DOHH2 (cell line): ENCODE results near the gene TNP1.

Experiments used
- H3F3A ChIP-seq: fragments of 200-600 bp; sonication (generic), shearing (Covaris generic); 2 replicates; pipeline ENCODE4 v1.6.0; 2016; ENCODE audit warnings: antibody characterized with exemption, mild to moderate bottlenecking; ENCODE audit not compliant: control insufficient read depth, insufficient read depth
- H3K27ac ChIP-seq: fragments of 200-600 bp; sonication (generic); 2 replicates; pipeline ENCODE4 v1.5.1; 2014; ENCODE audit warnings: low read depth, mild to moderate bottlenecking, low read length, moderate library complexity
- H3K27me3 ChIP-seq: fragments of 200-600 bp; sonication (generic); 2 replicates; pipeline ENCODE4 v1.6.1; 2014; ENCODE audit warnings: mild to moderate bottlenecking, low read length, mixed read lengths; ENCODE audit not compliant: control insufficient read depth
- H3K36me3 ChIP-seq: fragments of 200-600 bp; sonication (generic); 2 replicates; pipeline ENCODE4 v1.6.1; 2014; ENCODE audit warnings: mild to moderate bottlenecking, low read length, moderate library complexity, mixed read lengths; ENCODE audit not compliant: control insufficient read depth
- H3K4me1 ChIP-seq: fragments of 200-600 bp; sonication (generic); 2 replicates; pipeline ENCODE4 v1.6.1; 2014; ENCODE audit warnings: mild to moderate bottlenecking, low read length, mixed read lengths; ENCODE audit not compliant: control insufficient read depth
- H3K4me2 ChIP-seq: fragments of 200-600 bp; sonication (generic); 2 replicates; pipeline ENCODE4 v1.6.0; 2014; ENCODE audit warnings: mild to moderate bottlenecking, low read length, moderate library complexity
- H3K4me3 ChIP-seq: fragments of 200-600 bp; sonication (generic); 2 replicates; pipeline ENCODE4 v1.5.1; 2014; ENCODE audit warnings: mild to moderate bottlenecking, low read length, mixed read lengths
- H3K79me2 ChIP-seq: fragments of 200-600 bp; sonication (generic); 2 replicates; pipeline ENCODE4 v1.6.1; 2014; ENCODE audit warnings: mild to moderate bottlenecking, low read length, mixed read lengths; ENCODE audit not compliant: control insufficient read depth
- H3K9me2 ChIP-seq: fragments of 200-600 bp; sonication (generic); replicated peaks from 2 replicates; pipeline ENCODE4 v1.6.1; 2014; ENCODE audit warnings: mild to moderate bottlenecking, low read length, mixed read lengths; ENCODE audit not compliant: control insufficient read depth
- H3K9me3 ChIP-seq: fragments of 200-600 bp; sonication (generic); 2 replicates; pipeline ENCODE4 v1.6.1; 2014; ENCODE audit warnings: antibody characterized with exemption, low read length, mixed read lengths; ENCODE audit not compliant: control insufficient read depth, insufficient read depth
- H4K20me1 ChIP-seq: fragments of 200-600 bp; sonication (generic); 2 replicates; pipeline ENCODE4 v1.6.0; 2014; ENCODE audit warnings: low read depth, mild to moderate bottlenecking, antibody characterized with exemption, low read length, moderate library complexity; ENCODE audit not compliant: control insufficient read depth, insufficient read depth
- CTCF ChIP-seq: fragments of 200-600 bp; sonication (generic); IDR thresholded peaks from one replicate; pipeline ENCODE4 v1.5.1; 2014; ENCODE audit warnings: antibody characterized with exemption, mild to moderate bottlenecking, low read depth, low read length; ENCODE audit not compliant: poor library complexity, severe bottlenecking
- EZH2phosphoT487 ChIP-seq: fragments of 200-600 bp; sonication (generic); IDR thresholded peaks from 2 replicates; pipeline ENCODE4 v1.6.1; 2017; ENCODE audit warnings: borderline replicate concordance, mild to moderate bottlenecking, antibody characterized with exemption, low read length, moderate library complexity, mixed read lengths

The TNP1 gene

GRCh38 chr2:216866515-216867095 is 6.7 kb upstream of the TNP1 start:
- Histone ChIP-seq H4K20me1 (no peaks in the 10 kb centered on the region), H3K27ac (no peak overlapping the region), H3K4me3 (no peak overlapping the region), H3K36me3 (no peaks in the 10 kb centered on the region), H3K9me2 (no peaks in the 10 kb centered on the region), H3K4me1 (no peaks in the 10 kb centered on the region), H3F3A (no peaks in the 10 kb centered on the region), H3K9me3 (no peaks in the 10 kb centered on the region), H3K79me2 (no peaks in the 10 kb centered on the region), H3K27me3 (no peaks in the 10 kb centered on the region), H3K4me2 (no peak overlapping the region)
- TF ChIP-seq CTCF (no peak), EZH2phosphoT487 (no peak)

- Histone ChIP-seq H3K27ac (no peak overlapping the region), H4K20me1 (no peaks in the 10 kb centered on the region), H3K36me3 (no peaks in the 10 kb centered on the region), H3K9me3 (no peaks in the 10 kb centered on the region), H3K79me2 (no peaks in the 10 kb centered on the region), H3K4me1 (no peaks in the 10 kb centered on the region), H3K4me3 (no peak overlapping the region), H3K4me2 (no peak overlapping the region), H3K27me3 (no peaks in the 10 kb centered on the region), H3K9me2 (no peaks in the 10 kb centered on the region), H3F3A (no peaks in the 10 kb centered on the region)
- TF ChIP-seq EZH2phosphoT487 (no peak), CTCF (no peak)
Observed at GRCh38 chr2:216865658-216866057, 5.8 kb upstream of the TNP1 start.

GRCh38 chr2:216863946-216864345 is 4.1 kb upstream of the TNP1 start:
- no peaks in the 10 kb centered on the region for H3K27me3 ChIP-seq
- no peak overlapping the region for H3K27ac ChIP-seq
- H3K36me3 ChIP-seq, result no peaks in the 10 kb centered on the region
- no peaks in the 10 kb centered on the region for H4K20me1 ChIP-seq
- no peaks in the 10 kb centered on the region for H3K9me3 ChIP-seq
- no peaks in the 10 kb centered on the region for H3F3A ChIP-seq
- H3K4me2 ChIP-seq, result no peak overlapping the region
- no peaks in the 10 kb centered on the region for H3K4me1 ChIP-seq
- no peaks in the 10 kb centered on the region for H3K9me2 ChIP-seq
- no peak for TF ChIP-seq EZH2phosphoT487
- TF ChIP-seq CTCF, result no peak
- H3K79me2 ChIP-seq, result no peaks in the 10 kb centered on the region
- H3K4me3 ChIP-seq, result no peak overlapping the region
